H9 (cell line): ENCODE measurements around the gene PREX1. TPM values are rescaled to one million over a fixed set of nuclear protein-coding genes. Genes with fewer than 3 reads are reported as not detected.

Experiments
- DNase-seq: peaks from one replicate; pipeline ENCODE4 v3.0.0-alpha.2; 2017
- H2AFZ ChIP-seq: one replicate; pipeline ENCODE4 v1.6.1; 2013; ENCODE audit warnings: mild to moderate bottlenecking, low read length, control low read depth, moderate library complexity
- H2AK5ac ChIP-seq: 2 replicates; pipeline ENCODE4 v1.6.1; 2013; ENCODE audit warnings: low read length, control low read depth, mixed read lengths; ENCODE audit not compliant: insufficient read length
- H2BK120ac ChIP-seq: one replicate; pipeline ENCODE4 v1.6.1; 2013; ENCODE audit warnings: low read depth, mild to moderate bottlenecking, low read length, control low read depth, inconsistent platforms; ENCODE audit not compliant: poor library complexity, severe bottlenecking
- H2BK12ac ChIP-seq: 2 replicates; pipeline ENCODE4 v1.6.1; 2013; ENCODE audit warnings: low read length, control low read depth, mixed read lengths, low read depth; ENCODE audit not compliant: insufficient read length
- H2BK15ac ChIP-seq: 2 replicates; pipeline ENCODE4 v1.6.1; 2013; ENCODE audit warnings: low read depth, low read length, control low read depth
- H2BK20ac ChIP-seq: one replicate; pipeline ENCODE4 v1.6.1; 2013; ENCODE audit warnings: low read depth, mild to moderate bottlenecking, low read length, control low read depth, inconsistent platforms; ENCODE audit not compliant: poor library complexity, severe bottlenecking
- H2BK5ac ChIP-seq: 2 replicates; pipeline ENCODE4 v1.6.1; 2013; ENCODE audit warnings: low read length, control low read depth, mixed read lengths; ENCODE audit not compliant: insufficient read length
- H3K14ac ChIP-seq: 2 replicates; pipeline ENCODE4 v1.6.1; 2013; ENCODE audit warnings: low read length, control low read depth; ENCODE audit not compliant: insufficient read depth
- H3K18ac ChIP-seq: 2 replicates; pipeline ENCODE4 v1.6.1; 2013; ENCODE audit warnings: low read depth, mild to moderate bottlenecking, mixed read lengths, low read length, control low read depth; ENCODE audit not compliant: insufficient read length
- H3K23ac ChIP-seq: 2 replicates; pipeline ENCODE4 v1.6.1; 2013; ENCODE audit warnings: low read length, control low read depth, mixed read lengths, low read depth; ENCODE audit not compliant: insufficient read length
- H3K23me2 ChIP-seq: 2 replicates; pipeline ENCODE4 v1.6.1; 2013; ENCODE audit warnings: low read depth, mild to moderate bottlenecking, mixed read lengths, low read length, control low read depth; ENCODE audit not compliant: insufficient read length, poor library complexity, severe bottlenecking
- H3K27ac ChIP-seq: 2 replicates; pipeline ENCODE4 v1.5.1; 2013; ENCODE audit warnings: low read length, control low read depth, mixed read lengths, low read depth; ENCODE audit not compliant: insufficient read length
- H3K27me3 ChIP-seq: 2 replicates; pipeline ENCODE4 v1.6.1; 2013; ENCODE audit warnings: low read length, control low read depth, inconsistent platforms; ENCODE audit not compliant: insufficient read depth
- H3K4ac ChIP-seq: 2 replicates; pipeline ENCODE4 v1.6.1; 2013; ENCODE audit warnings: low read depth, mild to moderate bottlenecking, control low read depth, inconsistent platforms, low read length, moderate library complexity
- H3K4me1 ChIP-seq: 2 replicates; pipeline ENCODE4 v1.6.1; 2013; ENCODE audit warnings: low read length, control low read depth, inconsistent platforms; ENCODE audit not compliant: insufficient read depth
- H3K4me2 ChIP-seq: 2 replicates; pipeline ENCODE4 v1.6.1; 2013; ENCODE audit warnings: low read length, control low read depth, mixed read lengths; ENCODE audit not compliant: insufficient read length, insufficient read depth
- H3K56ac ChIP-seq: 2 replicates; pipeline ENCODE4 v1.6.1; 2013; ENCODE audit warnings: low read depth, mild to moderate bottlenecking, mixed read lengths, low read length, control low read depth; ENCODE audit not compliant: insufficient read length
- H3K79me1 ChIP-seq: 2 replicates; pipeline ENCODE4 v1.6.1; 2013; ENCODE audit warnings: low read depth, mild to moderate bottlenecking, moderate library complexity, low read length, control low read depth, inconsistent platforms; ENCODE audit not compliant: insufficient read depth, poor library complexity, severe bottlenecking
- H3K79me2 ChIP-seq: 2 replicates; pipeline ENCODE4 v1.6.1; 2013; ENCODE audit warnings: low read length, control low read depth, inconsistent platforms; ENCODE audit not compliant: insufficient read depth
- H3K9ac ChIP-seq: 2 replicates; pipeline ENCODE4 v1.6.1; 2013; ENCODE audit warnings: low read length, control low read depth, mixed read lengths; ENCODE audit not compliant: insufficient read length; ENCODE audit errors: extremely low read depth
- H3K9me3 ChIP-seq: one replicate; pipeline ENCODE4 v1.6.1; 2013; ENCODE audit warnings: low read depth, low read length, inconsistent platforms; ENCODE audit not compliant: control insufficient read depth
- H3T11ph ChIP-seq: one replicate; pipeline ENCODE4 v1.6.1; 2013; ENCODE audit warnings: mild to moderate bottlenecking, low read length, control low read depth, inconsistent platforms
- H4K20me1 ChIP-seq: one replicate; pipeline ENCODE4 v1.6.1; 2013; ENCODE audit not compliant: control insufficient read depth, insufficient read length, insufficient read depth
- H4K5ac ChIP-seq: 2 replicates; pipeline ENCODE4 v1.6.1; 2013; ENCODE audit warnings: low read depth, mild to moderate bottlenecking, mixed read lengths, low read length, control low read depth; ENCODE audit not compliant: insufficient read length
- H4K8ac ChIP-seq: replicated peaks from 2 replicates; pipeline ENCODE4 v1.6.1; 2013; ENCODE audit warnings: low read length, control low read depth, mixed read lengths, low read depth; ENCODE audit not compliant: insufficient read length
- H4K91ac ChIP-seq: 2 replicates; pipeline ENCODE4 v1.6.1; 2013; ENCODE audit warnings: low read depth, mild to moderate bottlenecking, moderate library complexity, mixed read lengths, low read length, control low read depth; ENCODE audit not compliant: insufficient read length
- H3K27ac Mint-ChIP-seq, 3 experiments: 2 replicates in 2 of 3; 3 replicates in 1 of 3; pipeline ENCODE4 v1.8.0; 2020 to 2021; ENCODE audit warnings: mixed read lengths in 3 of 3, mild to moderate bottlenecking in 1 of 3, moderate library complexity in 1 of 3
- H3K27me3 Mint-ChIP-seq: 2 replicates; pipeline ENCODE4 v1.8.0; 2021; ENCODE audit warnings: low read depth, mild to moderate bottlenecking, moderate library complexity, mixed read lengths
- H3K36me3 Mint-ChIP-seq, 3 experiments: 2 replicates in 2 of 3; 3 replicates in 1 of 3; pipeline ENCODE4 v1.8.0; 2020 to 2021; ENCODE audit warnings: low read depth in 3 of 3, mixed read lengths in 3 of 3; ENCODE audit not compliant: insufficient read depth in 1 of 3
- H3K4me1 Mint-ChIP-seq, 2 experiments: 2 replicates each; pipeline ENCODE4 v1.8.0; 2020; ENCODE audit warnings: mixed read lengths in 2 of 2
- H3K4me3 Mint-ChIP-seq, 2 experiments: 2 replicates in 1 of 2; 3 replicates in 1 of 2; pipeline ENCODE4 v1.8.0; 2020 to 2021; ENCODE audit warnings: mild to moderate bottlenecking in 2 of 2, mixed read lengths in 2 of 2, moderate library complexity in 1 of 2
- H3K9me3 Mint-ChIP-seq, 2 experiments: 2 replicates in 1 of 2; 3 replicates in 1 of 2; pipeline ENCODE4 v1.8.0; 2020; ENCODE audit warnings: mild to moderate bottlenecking in 2 of 2, mixed read lengths in 2 of 2, moderate library complexity in 1 of 2
- CTCF ChIP-seq: fragments of 200-600 bp; sonication (generic); conservative IDR thresholded peaks from 3 replicates; pipeline ENCODE4 v1.8.0; 2021; ENCODE audit warnings: antibody characterized with exemption, mild to moderate bottlenecking
- WGBS: extraction: QIAGEN DNeasy Blood & Tissue Kit; methylation state at CpG from one replicate; pipeline ENCODE4 v1.1.7; 2013; ENCODE audit warnings: missing lambda C conversion rate, low lambda C conversion rate, mixed read lengths; ENCODE audit not compliant: insufficient read length; ENCODE audit errors: extremely low coverage; 5-methylcytosine and 5-hydroxymethylcytosine counted together
- total RNA-seq: library from RNA; stranded (reverse); gene quantifications from 2 replicates; pipeline ENCODE4 v1.2.1, GENCODE V29; 2021

Gene PREX1
- total RNA-seq, 1 experiment from 2014 or later, result 6.6 TPM

- Mint-ChIP-seq H3K36me3 (no peaks in the 10 kb centered on the region), H3K27me3 (peaks cover 62% of the 10 kb centered on the region), H3K4me3 (no peak overlapping the region), H3K9me3 (no peaks in the 10 kb centered on the region; a peak in 2 of 5 replicates), H3K27ac (no peak overlapping the region), H3K4me1 (peaks cover 34 to 52% of the 10 kb centered on the region in 2 experiments)
- no peak for TF ChIP-seq CTCF
- H3K56ac ChIP-seq, result no peak overlapping the region
- H2BK120ac ChIP-seq, result no peak overlapping the region
- no peak overlapping the region for H3K27ac ChIP-seq
- H3K4ac ChIP-seq, result no peak overlapping the region
- H3K9me3 ChIP-seq, result no peaks in the 10 kb centered on the region
- H3K27me3 ChIP-seq, result peaks cover 7% of the 10 kb centered on the region; the same call in 1 of the 2 replicates
- DNase-seq, result no peak
- H2BK15ac ChIP-seq, result no peak overlapping the region
- no peak overlapping the region for H3K14ac ChIP-seq
- H2BK5ac ChIP-seq, result no peak overlapping the region
- no peak overlapping the region for H4K5ac ChIP-seq
- H2AK5ac ChIP-seq, result no peak overlapping the region
- H3K79me2 ChIP-seq, result no peaks in the 10 kb centered on the region
- H3T11ph ChIP-seq, result no peak overlapping the region
- H3K23me2 ChIP-seq, result peaks cover 2% of the 10 kb centered on the region
- no peak overlapping the region for H4K91ac ChIP-seq
- WGBS, result no CpG with 5 or more reads among the region's 8 CpGs
- no peak overlapping the region for H3K4me2 ChIP-seq
- H2AFZ ChIP-seq, result no peak overlapping the region
- H4K20me1 ChIP-seq, result no peaks in the 10 kb centered on the region
- H3K23ac ChIP-seq, result no peak overlapping the region
- no peaks in the 10 kb centered on the region for H3K79me1 ChIP-seq
- H2BK12ac ChIP-seq, result no peak overlapping the region
- H2BK20ac ChIP-seq, result no peak overlapping the region
- H3K4me1 ChIP-seq, result no peaks in the 10 kb centered on the region; the same call in 1 of the 2 replicates
- no peak overlapping the region for H3K9ac ChIP-seq
- H3K18ac ChIP-seq, result no peak overlapping the region
- H4K8ac ChIP-seq, result no peak overlapping the region
Measured at GRCh38 chr20:48821261-48821920, 6.4 kb downstream of the PREX1 start.
